Measurements from ENCODE around the gene SKOR1.

- TF ChIP-seq CTCF (IDR thresholded peaks at IDR 0.05; ENCODE audit: borderline replicate concordance, extremely low read depth, low read length, poor library complexity, severe bottlenecking) (no peak), EZH2 (IDR thresholded peaks at IDR 0.05; ENCODE audit: borderline replicate concordance, low read depth, low read length, severe bottlenecking) (no peak)
Measured at GRCh38 chr15:67812241-67812644, 13.1 kb upstream of the SKOR1 start.
